HG03280 (cell line): ENCODE results near the gene GRIN2A.

Experiments used
- ATAC-seq: cut with Tn5 transposase; IDR thresholded peaks from one replicate; pipeline ENCODE4 v1.9.1; 2021; ENCODE audit warnings: mild to moderate bottlenecking, moderate library complexity; ENCODE audit not compliant: unreplicated experiment

Gene GRIN2A

DNA sequence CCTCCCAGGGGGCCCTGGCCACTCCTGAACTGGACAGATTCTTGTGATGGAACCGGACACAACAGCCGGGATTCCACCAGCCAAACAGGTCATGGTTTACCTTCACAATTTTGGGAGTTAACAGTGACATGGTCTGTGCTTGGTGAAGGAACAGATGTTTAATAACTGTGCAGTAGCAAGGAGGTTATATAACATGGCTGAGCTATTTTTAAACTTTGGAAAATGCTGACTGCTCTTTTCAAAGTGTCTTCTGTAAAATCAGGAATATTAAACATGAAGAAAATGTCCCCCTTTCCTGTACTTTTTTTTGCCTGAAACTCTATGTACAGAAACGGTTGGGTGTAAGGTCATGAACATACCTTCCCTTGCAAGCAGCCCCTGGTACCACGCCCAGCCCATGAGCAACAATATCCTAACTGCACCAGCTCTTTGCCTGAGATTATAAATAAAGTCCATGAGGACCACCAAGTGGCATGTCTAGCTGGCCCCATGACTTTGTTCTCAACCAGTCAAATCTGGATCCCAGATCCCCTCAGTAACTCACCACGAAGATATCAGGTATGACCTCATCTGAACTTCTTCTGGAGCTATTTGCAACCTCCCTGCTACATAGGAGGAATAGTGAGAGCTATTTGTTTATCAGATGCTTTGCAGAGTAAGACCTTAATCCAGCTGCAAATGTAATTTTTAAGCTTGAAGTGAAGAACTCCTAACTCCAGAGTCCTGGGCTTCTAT lies 249.1 kb downstream of the GRIN2A start:
- ATAC-seq = no peak

DNA sequence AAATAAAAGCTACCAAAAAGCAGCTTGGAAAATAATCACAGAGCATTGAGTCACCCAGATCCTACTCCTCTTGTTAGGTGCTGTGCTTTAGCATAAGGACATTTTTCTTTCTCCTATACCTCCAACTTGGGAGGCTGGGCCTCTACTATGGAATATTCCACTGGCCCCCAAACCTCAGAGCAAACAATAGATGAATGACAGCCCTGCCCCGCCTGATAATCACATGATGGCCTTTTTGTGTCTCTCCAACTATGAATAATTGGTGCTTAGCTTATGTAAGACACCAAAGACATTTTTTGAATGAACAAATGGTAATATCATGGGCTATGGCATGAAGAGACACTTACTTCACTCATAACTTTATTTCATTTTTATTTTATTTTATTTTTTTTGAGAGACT lies 250.2 kb downstream of the GRIN2A start:
- no peak for ATAC-seq

DNA sequence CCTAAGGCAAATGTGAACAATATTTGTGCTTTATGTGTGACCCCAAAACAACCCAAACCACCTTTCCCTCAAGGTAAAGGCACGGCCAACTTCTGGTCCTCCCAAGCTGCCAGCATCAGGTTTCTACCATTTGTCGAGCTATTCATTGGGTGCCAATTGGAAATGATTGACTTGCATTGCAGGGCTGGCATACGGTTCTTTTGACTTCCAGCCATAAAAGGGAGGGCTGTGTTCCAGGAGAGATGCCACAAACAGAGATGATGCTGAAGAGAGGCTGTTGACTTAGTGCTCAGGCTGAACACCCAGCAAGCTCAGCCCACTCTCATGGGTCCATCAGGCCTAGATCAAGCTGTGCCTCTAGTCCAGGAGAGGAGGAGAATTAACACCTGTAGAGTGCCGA lies 252.4 kb downstream of the GRIN2A start:
- no peak for ATAC-seq

DNA sequence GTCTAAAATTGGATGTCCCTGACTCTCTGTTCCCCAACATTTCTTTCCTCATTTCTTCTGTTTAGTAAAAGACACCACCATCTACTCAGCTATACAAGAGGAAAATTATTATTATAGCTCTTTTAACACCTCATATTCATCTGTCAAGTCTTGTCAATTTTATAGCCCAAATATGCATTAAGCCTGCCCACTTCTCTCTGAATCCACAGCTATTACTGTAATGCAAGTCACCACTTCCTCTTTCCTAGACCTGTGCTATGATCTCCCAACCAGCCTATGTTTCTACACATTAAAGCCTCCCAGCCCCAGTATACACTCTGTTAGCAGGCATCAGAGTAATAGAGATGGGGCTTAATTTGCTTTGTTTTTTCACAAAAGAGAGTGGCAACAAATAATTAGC lies 252.9 kb downstream of the GRIN2A start:
- no peak for ATAC-seq

DNA sequence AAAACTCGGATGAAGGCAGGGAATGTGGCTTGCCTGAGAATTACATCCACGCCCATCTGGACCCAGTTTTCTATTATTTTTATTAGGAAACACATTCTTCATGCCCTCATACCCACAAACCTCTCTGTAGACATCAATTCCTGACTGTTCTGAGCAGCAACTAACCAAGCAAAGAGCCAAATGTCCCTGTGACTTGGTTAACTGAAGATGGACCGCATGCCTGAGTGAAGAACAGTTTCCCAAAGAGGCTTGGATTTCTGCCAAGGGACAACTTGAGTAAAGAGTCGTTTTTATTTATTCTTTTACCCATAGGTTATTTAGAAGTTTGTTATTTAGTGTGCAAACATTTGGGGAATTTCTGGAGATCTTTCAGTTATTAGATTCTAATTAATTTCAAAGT lies 259.8 kb downstream of the GRIN2A start:
- ATAC-seq = no peak

DNA sequence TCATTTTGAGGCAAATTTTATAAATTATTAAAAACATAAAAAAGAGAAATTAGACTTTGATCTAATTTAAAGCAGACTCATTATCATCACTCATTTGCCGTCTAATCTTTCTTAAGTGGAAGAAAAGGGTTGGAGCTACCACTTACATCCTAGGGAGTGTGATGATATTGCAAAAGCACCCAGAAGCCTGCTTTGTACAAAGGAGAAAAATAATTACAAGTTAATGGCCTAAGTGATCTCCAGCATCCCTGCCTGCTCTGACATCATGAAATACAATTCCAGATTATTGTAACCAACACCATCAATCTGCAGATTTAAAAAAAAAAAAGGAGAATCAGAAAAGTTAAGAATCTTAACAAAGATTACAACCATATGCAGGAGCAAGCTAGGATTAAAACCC lies 260.2 kb downstream of the GRIN2A start:
- no peak for ATAC-seq

DNA sequence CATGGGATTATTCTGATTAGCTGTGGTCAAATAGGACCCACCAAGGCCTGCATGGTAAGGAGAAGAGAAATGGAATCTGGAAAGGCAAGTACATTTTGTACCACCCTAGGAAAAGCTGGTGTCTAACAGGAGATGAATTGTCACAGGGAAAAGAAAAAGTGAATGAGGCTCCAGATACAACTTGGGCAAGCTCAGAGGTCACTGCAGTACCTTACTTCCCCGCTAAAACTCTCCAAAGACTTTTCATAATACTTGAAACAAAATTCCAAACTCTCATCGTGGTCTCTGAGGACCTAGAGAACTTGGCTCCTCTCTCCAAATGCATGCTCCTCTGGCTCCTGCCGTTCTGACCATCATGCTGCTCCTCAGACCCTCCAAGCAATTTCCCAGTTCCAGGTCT lies 262.8 kb downstream of the GRIN2A start:
- ATAC-seq = no peak

DNA sequence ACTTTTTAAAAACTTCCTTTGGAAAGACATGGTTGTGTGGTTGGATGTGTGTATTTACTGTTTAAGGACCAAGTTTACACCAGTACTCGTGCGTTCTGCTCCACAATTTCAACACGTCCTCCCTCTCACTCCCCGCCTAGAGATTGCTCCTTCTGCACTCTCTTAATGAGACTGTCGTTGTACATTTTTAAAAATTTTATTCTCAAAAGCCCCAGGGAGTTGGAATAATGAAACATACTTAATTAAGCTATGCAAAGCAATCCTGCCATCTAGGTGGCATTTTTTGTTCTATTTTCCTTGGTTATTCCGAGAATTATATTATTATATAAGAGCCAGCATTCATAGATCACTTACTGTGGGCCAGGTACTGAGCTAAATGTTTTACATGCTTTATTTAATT lies 264.5 kb downstream of the GRIN2A start:
- ATAC-seq = no peak

DNA sequence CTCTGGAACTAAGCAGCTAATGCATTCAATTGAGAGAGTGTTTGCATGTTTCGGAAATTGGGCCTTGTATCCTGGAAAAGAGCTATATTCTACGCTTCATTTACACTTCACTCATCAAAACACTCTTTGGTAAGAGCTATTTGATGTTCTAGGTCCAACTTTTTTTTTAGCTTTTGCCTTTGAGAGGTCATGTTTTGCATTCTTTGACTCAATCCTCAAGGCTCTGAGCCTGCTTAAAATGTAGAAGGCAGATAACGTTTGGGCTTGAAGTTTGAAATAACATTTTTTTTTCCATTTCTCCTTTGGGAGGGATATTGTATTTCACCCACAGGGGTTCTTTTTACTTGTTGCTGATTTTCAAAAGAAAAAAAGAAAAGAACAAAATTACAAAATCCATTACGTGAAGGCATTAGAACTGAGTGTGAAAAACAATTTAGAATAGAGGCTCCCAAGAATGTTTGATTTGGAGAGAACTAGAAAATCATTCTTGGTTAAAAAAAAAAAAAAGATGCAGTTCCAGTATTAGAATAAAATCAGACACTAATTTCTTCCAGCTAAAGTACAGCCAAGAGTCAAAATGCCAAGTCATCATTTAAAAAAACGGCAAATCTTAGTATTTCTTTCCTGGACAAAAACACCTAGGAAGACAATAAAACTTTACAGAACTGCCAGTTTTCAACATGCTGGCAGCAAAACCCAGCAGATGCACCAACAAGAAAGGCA lies 268.5 kb downstream of the GRIN2A start:
- ATAC-seq = no peak

DNA sequence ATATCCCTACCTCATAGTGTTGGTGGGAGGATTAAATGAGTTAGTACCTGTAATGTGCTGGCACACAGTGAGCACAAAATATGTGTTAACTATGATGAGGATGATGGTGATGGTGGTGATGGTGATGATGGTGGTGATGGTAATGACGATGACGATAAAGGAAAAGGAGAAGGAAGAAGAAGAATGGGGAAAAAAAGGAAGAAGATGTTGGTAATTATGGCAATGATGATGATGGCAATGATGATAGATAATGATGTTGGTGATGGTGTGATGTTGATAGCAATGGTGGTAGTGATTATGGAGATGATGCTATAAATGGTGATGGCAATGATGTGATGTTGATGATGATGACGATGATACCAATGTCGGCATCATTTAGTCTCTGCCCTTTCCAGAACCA lies 270.2 kb downstream of the GRIN2A start:
- ATAC-seq = no peak

DNA sequence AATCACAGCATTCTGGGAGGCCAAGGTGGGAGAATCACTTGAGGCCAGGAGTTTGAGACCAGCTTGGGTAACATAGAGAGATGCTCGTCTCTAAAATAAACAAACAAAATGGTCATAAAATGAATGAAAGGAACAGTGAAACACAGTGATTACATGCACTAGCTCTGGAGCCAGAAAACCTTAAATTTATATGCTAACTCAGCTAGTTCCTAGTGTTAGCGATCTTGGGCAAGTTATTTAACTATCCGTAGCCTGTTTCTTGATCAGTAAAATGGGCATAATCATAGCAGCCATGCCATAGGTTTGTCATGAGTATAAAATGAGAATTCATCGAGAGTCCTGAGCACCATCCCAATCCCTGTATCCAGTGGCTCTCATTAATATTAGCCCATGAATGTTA lies 271.0 kb downstream of the GRIN2A start:
- ATAC-seq = no peak

DNA sequence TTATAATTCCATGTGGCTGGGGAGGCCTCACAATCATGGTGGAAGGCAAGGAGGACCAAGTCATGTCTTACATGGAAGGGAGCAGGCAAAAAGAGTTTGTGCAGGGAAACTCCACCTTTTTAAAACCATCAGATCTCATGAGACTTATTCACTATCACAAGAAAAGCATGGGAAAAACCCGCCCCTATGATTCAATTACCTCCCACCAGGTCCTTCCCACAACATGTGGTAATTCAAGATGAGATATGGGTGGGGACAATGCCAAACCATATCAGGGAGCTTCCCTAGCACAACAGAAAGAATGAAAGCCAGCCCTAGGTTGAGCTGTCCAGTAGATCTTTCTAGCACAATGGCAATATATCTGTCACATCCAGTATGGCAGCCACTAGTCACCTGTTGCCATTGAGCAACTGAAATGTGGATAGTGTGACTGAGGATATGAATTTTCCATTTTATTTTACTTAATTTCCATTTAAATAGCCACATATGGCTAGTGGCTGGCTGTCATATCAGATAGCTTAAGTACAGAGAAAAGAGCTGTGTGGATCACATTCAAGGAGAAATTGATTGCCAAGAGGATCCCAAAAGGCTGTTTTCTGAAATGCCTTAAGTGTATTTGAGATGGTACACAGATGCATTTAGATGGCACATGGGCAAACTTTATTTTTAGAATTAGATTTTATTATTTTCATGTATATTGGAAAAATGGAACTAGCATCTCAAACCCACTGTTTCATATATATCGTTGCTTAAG lies 273.0 kb downstream of the GRIN2A start:
- ATAC-seq = no peak

DNA sequence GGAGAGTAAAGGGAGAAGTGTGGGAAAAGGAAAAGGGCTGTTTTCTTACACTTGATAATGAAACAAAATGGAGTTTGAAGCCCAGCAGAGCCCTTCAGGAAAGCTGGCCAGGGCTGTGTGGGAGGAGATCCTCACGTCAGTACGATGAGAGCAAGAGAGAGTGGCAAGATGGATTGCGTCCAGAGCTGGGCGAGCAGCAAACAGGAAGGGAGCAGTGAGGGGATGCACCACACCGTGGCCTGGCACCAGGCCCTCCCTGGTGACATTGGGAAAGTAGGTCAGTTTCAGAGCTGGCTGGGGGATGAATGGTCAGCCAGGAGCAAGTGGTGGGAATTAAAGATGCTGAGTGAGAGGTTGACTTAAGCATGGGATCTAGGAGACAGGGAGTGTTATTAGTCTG lies 273.6 kb downstream of the GRIN2A start:
- no peak for ATAC-seq

DNA sequence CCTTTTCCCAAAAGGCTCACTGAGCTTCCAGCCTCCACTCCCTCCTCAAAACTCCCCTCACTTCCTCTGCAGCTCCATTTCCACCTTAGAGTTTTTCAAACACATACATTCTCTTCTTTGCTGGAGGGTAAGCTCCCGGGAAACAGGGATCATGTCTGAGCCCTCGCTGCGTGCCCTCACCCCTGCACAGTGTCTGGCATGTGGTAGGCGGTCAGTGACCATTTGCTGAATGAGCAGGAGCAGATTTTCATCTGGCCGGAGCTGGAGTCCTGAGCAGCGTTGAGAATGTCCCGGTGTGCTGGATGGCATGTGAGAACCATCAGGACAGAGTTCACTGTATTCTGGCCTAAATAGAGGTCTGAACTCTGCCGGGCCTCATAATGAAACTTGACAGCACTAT lies 274.5 kb downstream of the GRIN2A start:
- ATAC-seq = no peak

DNA sequence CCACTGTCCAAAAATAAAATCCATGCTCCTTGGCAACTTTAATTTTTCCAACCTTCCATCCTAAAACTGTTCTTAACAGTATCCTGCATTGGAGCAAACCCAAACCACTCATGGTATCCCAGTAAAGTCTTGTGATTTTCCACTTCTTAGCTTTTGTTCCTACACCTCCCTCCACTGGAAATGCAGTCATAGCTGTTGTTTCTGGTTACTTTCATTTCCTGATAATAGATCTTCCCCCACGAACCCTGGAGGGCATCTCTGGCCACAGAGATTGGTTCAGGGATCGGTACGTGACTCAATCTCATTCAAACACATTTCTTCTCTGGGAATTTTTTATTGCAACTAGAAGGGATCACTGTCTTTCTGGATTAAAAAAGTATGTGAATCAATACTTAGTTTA lies 276.0 kb downstream of the GRIN2A start:
- ATAC-seq = no peak

DNA sequence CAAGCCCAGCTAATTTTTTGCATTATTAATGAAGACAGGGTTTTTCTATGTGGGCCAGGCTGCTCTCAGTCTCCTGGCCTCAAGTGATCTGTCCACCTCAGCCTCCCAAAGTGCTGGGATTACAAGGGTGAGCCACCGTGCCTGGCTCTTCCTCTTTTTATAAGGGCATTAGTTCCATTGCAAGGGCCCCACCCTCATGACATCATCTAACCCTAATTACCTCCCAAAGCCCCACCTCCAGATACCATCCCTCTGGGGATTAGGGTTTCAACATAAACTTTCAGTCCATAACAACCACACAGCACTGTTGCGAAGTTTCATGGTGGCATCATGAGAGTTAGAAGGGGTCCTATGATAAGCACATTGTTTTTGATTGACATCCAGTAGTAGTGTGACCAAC lies 277.7 kb downstream of the GRIN2A start:
- ATAC-seq = no peak

DNA sequence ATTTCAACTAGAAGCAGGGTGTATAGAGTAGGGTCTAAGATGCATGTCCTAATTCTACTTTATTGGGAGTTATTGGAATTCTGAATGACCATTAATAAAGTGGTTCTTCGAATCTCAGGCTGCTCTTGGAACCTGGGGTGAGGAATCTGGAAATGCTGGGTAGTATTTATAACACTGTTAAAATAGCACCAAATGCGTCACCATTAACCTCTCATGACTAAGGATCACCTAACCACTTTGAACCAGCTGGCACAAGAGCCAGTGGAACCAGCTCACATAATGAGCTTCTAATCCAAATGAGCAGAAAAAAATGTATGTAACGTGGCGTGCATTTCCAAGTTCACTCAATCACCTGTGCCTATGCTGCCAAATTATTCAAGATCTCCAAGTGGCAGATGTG lies 281.7 kb downstream of the GRIN2A start:
- ATAC-seq = no peak

DNA sequence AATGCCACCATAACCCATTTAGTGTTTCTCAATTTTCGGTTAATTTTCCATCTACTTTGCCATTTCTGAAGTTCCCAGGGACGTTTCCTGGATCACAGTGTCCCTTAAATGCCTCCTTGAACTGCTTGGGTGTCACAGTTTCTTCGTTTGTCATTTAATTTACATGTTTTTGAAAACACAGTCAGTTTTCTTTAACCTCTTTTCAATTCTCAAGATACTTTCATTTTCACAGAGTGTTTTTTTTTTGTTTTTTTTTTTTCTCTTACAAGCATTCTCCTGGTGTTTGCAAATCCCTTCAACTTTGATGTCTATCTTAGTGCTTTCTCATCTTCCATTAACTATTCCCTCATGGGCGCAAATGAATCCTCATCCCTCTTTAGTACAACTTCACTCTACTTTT lies 283.7 kb downstream of the GRIN2A start:
- ATAC-seq = no peak

DNA sequence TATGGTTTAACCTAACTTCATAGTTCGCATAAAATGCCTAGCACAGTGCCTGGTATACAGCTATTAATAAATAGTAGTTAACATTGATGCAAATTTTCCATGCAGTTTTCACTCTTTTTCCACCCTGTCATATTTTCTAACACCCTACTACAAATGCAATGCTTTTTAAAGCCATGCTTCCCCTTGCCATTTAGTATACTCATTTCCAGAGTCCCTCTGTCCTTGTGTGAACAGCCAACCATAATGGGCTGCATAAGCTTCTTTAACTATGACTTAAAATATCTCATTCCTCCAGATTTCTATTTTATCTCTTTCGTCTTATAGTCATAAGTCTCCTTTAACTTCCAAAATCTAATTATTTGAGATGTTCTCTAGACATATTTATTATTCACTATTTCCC lies 284.1 kb downstream of the GRIN2A start:
- no peak for ATAC-seq

DNA sequence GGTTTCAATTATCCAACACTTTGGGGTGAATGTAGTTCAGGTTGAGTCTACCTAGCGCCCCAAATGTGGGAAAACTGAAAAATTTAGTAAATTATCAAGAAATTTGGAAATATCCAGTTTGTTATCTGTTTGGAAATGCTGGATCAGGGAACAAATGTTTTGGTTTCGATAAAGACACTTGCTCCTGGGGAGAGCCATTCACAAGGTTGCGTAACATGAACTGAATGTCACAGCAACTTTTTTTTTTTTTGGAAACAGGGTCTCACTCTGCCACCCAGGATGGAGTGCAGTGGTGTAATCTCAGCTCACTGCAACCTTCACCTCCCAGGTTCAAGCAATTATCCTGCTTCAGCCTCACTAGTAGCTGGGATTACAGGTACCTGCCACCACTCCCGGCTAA lies 286.4 kb downstream of the GRIN2A start:
- ATAC-seq = no peak

DNA sequence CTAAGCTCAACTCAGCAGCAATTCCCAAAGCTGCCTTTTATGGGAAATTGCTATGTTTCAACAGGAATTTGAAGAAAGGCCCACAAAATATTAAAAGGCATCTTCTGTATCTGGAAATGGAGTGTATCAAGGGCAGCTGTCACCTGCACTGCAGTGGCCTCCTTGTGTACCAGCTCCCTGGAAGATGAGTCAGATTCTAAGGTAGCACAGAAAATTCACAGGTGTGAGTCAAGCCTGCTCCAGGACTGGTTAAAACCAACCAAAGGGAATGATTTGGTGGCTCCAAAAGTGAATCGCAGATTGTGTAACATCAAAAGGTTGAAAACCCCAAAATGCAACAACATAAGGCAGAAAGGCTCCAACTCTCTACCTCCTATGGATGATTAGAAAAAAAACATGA lies 296.4 kb downstream of the GRIN2A start:
- no peak for ATAC-seq

DNA sequence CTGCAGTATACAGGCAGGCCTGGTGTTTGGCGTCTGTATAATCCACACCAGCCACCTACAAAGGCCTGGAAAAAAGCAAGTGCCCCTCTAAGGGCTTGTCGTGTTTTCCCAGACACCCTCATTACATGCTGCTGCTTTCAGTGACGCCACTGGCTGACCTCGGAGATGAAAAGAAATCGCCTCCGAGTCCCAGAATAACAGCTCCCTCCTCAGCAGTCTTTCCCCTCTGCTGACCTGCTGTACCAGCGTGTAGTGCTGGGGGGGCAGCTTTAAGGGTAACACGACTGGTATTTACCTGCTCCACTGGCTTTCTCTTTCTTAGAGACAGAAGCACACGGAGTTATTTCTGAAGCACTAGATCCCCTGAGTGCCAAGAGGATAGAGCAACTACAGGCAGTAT lies 296.8 kb downstream of the GRIN2A start:
- ATAC-seq = no peak
